ENCODE data around the gene SIRT7. TPM values are rescaled to one million over a fixed set of nuclear protein-coding genes. Genes with fewer than 3 reads are reported as not detected.

Gene SIRT7
- total RNA-seq, 4 donors from 2014 or later: 0.77 to 87.1 (median 14.6) TPM

GRCh38 chr17:81926451-81927151 is 8.6 kb upstream of the SIRT7 start:
- H3K4me1 ChIP-seq: peaks cover 4 to 30% of the 10 kb centered on the region in 2 donors
- H3K27me3 ChIP-seq: no peaks in the 10 kb centered on the region
- TF ChIP-seq POLR2A (IDR thresholded peaks at IDR 0.05) (peak; percentile 4 to 6), CTCF (IDR thresholded peaks at IDR 0.05) (no peak)
- peak overlapping the region; percentile 88 to 93 for H3K27ac ChIP-seq
- peak overlapping the region; percentile 60 to 90 for H3K4me3 ChIP-seq
- intact Hi-C loops (cut with DNase I; ENCODE audit: low total_unique reads): no loop called here
- H3K36me3 ChIP-seq: no peaks in the 10 kb centered on the region
- DNase-seq: peak; percentile 70 to 72
- no peaks in the 10 kb centered on the region for H3K9me3 ChIP-seq

- DNase-seq: no peak
- TF ChIP-seq CTCF (IDR thresholded peaks at IDR 0.05): no peak
- no peak for TF ChIP-seq POLR2A (IDR thresholded peaks at IDR 0.05)
- peak overlapping the region; percentile 88 to 93 for H3K27ac ChIP-seq
- peaks cover 4 to 30% of the 10 kb centered on the region in 2 donors for H3K4me1 ChIP-seq
- intact Hi-C loops (cut with DNase I; ENCODE audit: low total_unique reads): no loop called here
- peak overlapping the region; percentile 60 to 90 for H3K4me3 ChIP-seq
- no peaks in the 10 kb centered on the region for H3K27me3 ChIP-seq
- no peaks in the 10 kb centered on the region for H3K36me3 ChIP-seq
- no peaks in the 10 kb centered on the region for H3K9me3 ChIP-seq
These were observed 8.0 kb upstream of the SIRT7 start for GRCh38 chr17:81925860-81926450.

- Histone ChIP-seq H3K4me3 (no peak overlapping the region), H3K9me3 (no peaks in the 10 kb centered on the region), H3K36me3 (no peaks in the 10 kb centered on the region), H3K4me1 (peaks cover 4 to 30% of the 10 kb centered on the region in 2 donors), H3K27me3 (no peaks in the 10 kb centered on the region), H3K27ac (no peak overlapping the region)
- DNase-seq: no peak
- intact Hi-C loops (cut with DNase I; ENCODE audit: low total_unique reads): no loop called here
- TF ChIP-seq POLR2A (IDR thresholded peaks at IDR 0.05) (no peak), CTCF (IDR thresholded peaks at IDR 0.05) (no peak)
These were observed 6.9 kb upstream of the SIRT7 start for GRCh38 chr17:81924557-81925532.

GRCh38 chr17:81923302-81924260 is 5.6 kb upstream of the SIRT7 start:
- TF ChIP-seq POLR2A (IDR thresholded peaks at IDR 0.05) (no peak), CTCF (IDR thresholded peaks at IDR 0.05) (no peak)
- Histone ChIP-seq H3K27me3 (no peaks in the 10 kb centered on the region), H3K4me3 (peak overlapping the region in 1 of 2 donors; percentile 2), H3K9me3 (no peaks in the 10 kb centered on the region), H3K27ac (peak overlapping the region; percentile 22 to 57), H3K4me1 (peaks cover 4 to 30% of the 10 kb centered on the region in 2 donors), H3K36me3 (no peaks in the 10 kb centered on the region)
- intact Hi-C loops (cut with DNase I; ENCODE audit: low total_unique reads): no loop called here
- no peak for DNase-seq
